Brain microvascular endothelial cell (primary cell): ENCODE measurements around the gene SYNGR4.
"Not testable (repeated sequence)": the region's sequence is repeated elsewhere in the genome, so short reads cannot be mapped to it uniquely, and the experiment has no call there.

ENCODE experiments used
- DNase-seq: peaks from one replicate; pipeline ENCODE4 v3.0.0-alpha.2; 2020
- H3K27ac ChIP-seq: fragments of 250-450 bp; sonication (Bioruptor Pico); 2 replicates; pipeline ENCODE4 v1.5.1; 2020; ENCODE audit warnings: mild to moderate bottlenecking, moderate library complexity
- H3K27me3 ChIP-seq: fragments of 250-450 bp; sonication (Bioruptor Pico); replicated peaks from 2 replicates; pipeline ENCODE4 v1.5.1; 2020; ENCODE audit warnings: mild to moderate bottlenecking
- H3K36me3 ChIP-seq: fragments of 250-450 bp; sonication (Bioruptor Pico); replicated peaks from 2 replicates; pipeline ENCODE4 v1.5.1; 2020; ENCODE audit warnings: mild to moderate bottlenecking
- H3K4me3 ChIP-seq: 2 replicates; pipeline ENCODE4 v1.5.1; 2011; ENCODE audit warnings: low read depth, mild to moderate bottlenecking, control low read depth, low read length, moderate library complexity
- in situ Hi-C: cut with HindIII; loops from 2 replicates; pipeline ENCODE4 v1.10.0; 2017; ENCODE audit warnings: low sequenced_read_pairs, low pct_ligation_motif_present
- TF ChIP-seq, protein P1 (sequence below): IDR thresholded peaks from 2 replicates; pipeline ENCODE4 v1.5.1; 2011; ENCODE audit warnings: low read depth, mild to moderate bottlenecking, moderate library complexity, low read length, control low read depth, inconsistent platforms; ENCODE audit errors: missing control alignments

SYNGR4 gene

GRCh38 chr19:48385461-48386087, 21.4 kb downstream of the SYNGR4 start:
- Histone ChIP-seq H3K36me3 (peaks cover 71% of the 10 kb centered on the region), H3K27ac (no peak overlapping the region), H3K4me3 (no peak overlapping the region), H3K27me3 (no peaks in the 10 kb centered on the region)
- DNase-seq: no peak
- in situ Hi-C loops: no loop called here
- TF ChIP-seq, protein P1, sequence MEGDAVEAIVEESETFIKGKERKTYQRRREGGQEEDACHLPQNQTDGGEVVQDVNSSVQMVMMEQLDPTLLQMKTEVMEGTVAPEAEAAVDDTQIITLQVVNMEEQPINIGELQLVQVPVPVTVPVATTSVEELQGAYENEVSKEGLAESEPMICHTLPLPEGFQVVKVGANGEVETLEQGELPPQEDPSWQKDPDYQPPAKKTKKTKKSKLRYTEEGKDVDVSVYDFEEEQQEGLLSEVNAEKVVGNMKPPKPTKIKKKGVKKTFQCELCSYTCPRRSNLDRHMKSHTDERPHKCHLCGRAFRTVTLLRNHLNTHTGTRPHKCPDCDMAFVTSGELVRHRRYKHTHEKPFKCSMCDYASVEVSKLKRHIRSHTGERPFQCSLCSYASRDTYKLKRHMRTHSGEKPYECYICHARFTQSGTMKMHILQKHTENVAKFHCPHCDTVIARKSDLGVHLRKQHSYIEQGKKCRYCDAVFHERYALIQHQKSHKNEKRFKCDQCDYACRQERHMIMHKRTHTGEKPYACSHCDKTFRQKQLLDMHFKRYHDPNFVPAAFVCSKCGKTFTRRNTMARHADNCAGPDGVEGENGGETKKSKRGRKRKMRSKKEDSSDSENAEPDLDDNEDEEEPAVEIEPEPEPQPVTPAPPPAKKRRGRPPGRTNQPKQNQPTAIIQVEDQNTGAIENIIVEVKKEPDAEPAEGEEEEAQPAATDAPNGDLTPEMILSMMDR: no peak

DNA sequence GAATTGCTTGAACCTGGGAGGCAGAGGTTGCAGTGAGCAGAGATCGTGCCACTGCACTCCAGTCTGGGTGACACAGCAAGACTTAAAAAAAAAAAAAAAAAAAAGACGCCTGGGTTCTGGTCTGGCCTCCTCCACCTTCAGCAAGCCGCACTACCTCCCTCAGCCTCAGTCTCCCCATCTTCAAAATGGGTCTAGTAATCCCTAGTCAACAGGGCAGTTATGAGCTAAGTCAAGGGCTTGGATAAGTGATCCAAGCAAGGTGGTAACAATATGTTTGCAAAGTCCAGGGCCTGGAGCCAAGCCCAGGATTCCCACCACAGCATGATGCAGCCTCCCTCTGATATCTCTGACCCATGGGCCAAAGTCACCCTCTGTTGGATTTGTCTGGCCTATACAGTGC, 22.8 kb downstream of the SYNGR4 start:
- Histone ChIP-seq H3K36me3 (peaks cover 62% of the 10 kb centered on the region), H3K27me3 (no peaks in the 10 kb centered on the region), H3K27ac (no peak overlapping the region), H3K4me3 (no peak overlapping the region)
- DNase-seq: no peak
- in situ Hi-C loops: no loop called here
- TF ChIP-seq, protein P1: no peak

- Histone ChIP-seq H3K27me3 (peaks cover 8% of the 10 kb centered on the region), H3K36me3 (peaks cover 30% of the 10 kb centered on the region), H3K27ac (peak overlapping the region; percentile 95), H3K4me3 (peak overlapping the region; percentile 94)
- in situ Hi-C loops: no loop called here
- TF ChIP-seq, protein P1: peak; percentile 87
- peak; percentile 54 for DNase-seq
Measured at GRCh38 chr19:48390188-48391099, 26.3 kb downstream of the SYNGR4 start.

GRCh38 chr19:48391100-48392005, 27.2 kb downstream of the SYNGR4 start, which contains the start of gene KDELR1:
KDELR1 (minus strand) TSS chr19:48391551; CDS start chr19:48391358, 193 bp downstream.
- Histone ChIP-seq H3K27ac (peak within 1 kb of the TSS; percentile 95), H3K36me3 (peaks cover 24% of the 10 kb centered on the region), H3K27me3 (peaks cover 8% of the 10 kb centered on the region), H3K4me3 (peak within 1 kb of the TSS; percentile 94)
- in situ Hi-C loops: no loop called here
- peak; percentile 39 for DNase-seq
- TF ChIP-seq, protein P1: peak; percentile 96

- in situ Hi-C loops, H3K4me3 ChIP-seq, H3K27me3 ChIP-seq, H3K27ac ChIP-seq, DNase-seq: not testable (repeated sequence)
- H3K36me3 ChIP-seq: peaks cover 19% of the 10 kb centered on the region
Measured at GRCh38 chr19:48392006-48392344, 27.8 kb downstream of the SYNGR4 start.
